CD14-positive monocyte (primary cell): ENCODE data around the gene HGFAC. TPM values are rescaled to one million over a fixed set of nuclear protein-coding genes. Genes with fewer than 3 reads are reported as not detected.

Experiments
- DNase-seq, 3 donors: peaks; one replicate each; pipeline ENCODE4 v3.0.0-alpha.2; 2011 to 2022
- H2AFZ ChIP-seq: 2 replicates; pipeline ENCODE4 v1.6.0; 2012; ENCODE audit warnings: mild to moderate bottlenecking, low read depth, low read length, inconsistent platforms; ENCODE audit not compliant: insufficient read depth, poor library complexity, severe bottlenecking
- H3K27ac ChIP-seq, 2 donors: 1 replicate in 1 of 2; 2 replicates in 1 of 2; pipeline ENCODE4 v1.5.1; 2012 to 2013; ENCODE audit warnings: low read length in 2 of 2, control low read depth in 1 of 2, inconsistent platforms in 1 of 2, low read depth in 1 of 2, mild to moderate bottlenecking in 1 of 2
- H3K27me3 ChIP-seq, 2 donors: one replicate each; pipeline versions ENCODE4 v1.6.0 to v1.6.1; 2011 to 2013; ENCODE audit warnings: low read length in 2 of 2; ENCODE audit not compliant: control insufficient read depth in 2 of 2, insufficient read depth in 2 of 2
- H3K36me3 ChIP-seq, 2 donors: replicated peaks in 1 of 2; 1 replicate in 1 of 2; 2 replicates in 1 of 2; pipeline versions ENCODE4 v1.5.1 to v1.6.1; 2012 to 2013; ENCODE audit warnings: low read length in 2 of 2, control low read depth in 1 of 2, inconsistent platforms in 1 of 2, mild to moderate bottlenecking in 1 of 2; ENCODE audit not compliant: insufficient read depth in 2 of 2, control insufficient read depth in 1 of 2
- H3K4me1 ChIP-seq, 2 donors: 1 replicate in 1 of 2; 2 replicates in 1 of 2; pipeline versions ENCODE4 v1.5.1 to v1.6.1; 2012 to 2013; ENCODE audit warnings: low read length in 2 of 2, control low read depth in 1 of 2, inconsistent platforms in 1 of 2, mild to moderate bottlenecking in 1 of 2, moderate library complexity in 1 of 2; ENCODE audit not compliant: insufficient read depth in 2 of 2, control insufficient read depth in 1 of 2
- H3K4me2 ChIP-seq: replicated peaks from 2 replicates; pipeline ENCODE3; 2012; ENCODE audit warnings: low read length, moderate library complexity, mild to moderate bottlenecking; ENCODE audit not compliant: poor library complexity, severe bottlenecking; ENCODE audit errors: extremely low read depth
- H3K4me3 ChIP-seq, 3 experiments: fragments of 200-600 bp in 1 of 3; sonication (generic) in 1 of 3; replicated peaks in 1 of 3; 1 replicate in 2 of 3; 2 replicates in 1 of 3; pipeline ENCODE4 v1.5.1; 2011 to 2013; ENCODE audit warnings: low read length in 3 of 3, mild to moderate bottlenecking in 3 of 3, control low read depth in 2 of 3, low read depth in 2 of 3, inconsistent platforms in 1 of 3, moderate library complexity in 1 of 3
- H3K79me2 ChIP-seq: 2 replicates; pipeline ENCODE4 v1.6.0; 2012; ENCODE audit warnings: mild to moderate bottlenecking, control low read depth, inconsistent platforms, low read length, moderate library complexity; ENCODE audit not compliant: insufficient read depth
- H3K9ac ChIP-seq: 2 replicates; pipeline ENCODE4 v1.6.0; 2017; ENCODE audit warnings: low read length, mild to moderate bottlenecking; ENCODE audit not compliant: insufficient read depth, poor library complexity, severe bottlenecking
- H3K9me3 ChIP-seq, 2 donors: replicated peaks in 1 of 2; 1 replicate in 1 of 2; 2 replicates in 1 of 2; pipeline versions ENCODE4 v1.5.1 to v1.6.1; 2012 to 2013; ENCODE audit warnings: low read length in 2 of 2, control low read depth in 1 of 2; ENCODE audit not compliant: control insufficient read depth in 1 of 2, insufficient read depth in 1 of 2
- H4K20me1 ChIP-seq: 2 replicates; pipeline ENCODE4 v1.6.0; 2012; ENCODE audit warnings: mild to moderate bottlenecking, low read length, control low read depth, moderate library complexity; ENCODE audit not compliant: insufficient read depth
- H3K27ac Mint-ChIP-seq, 7 donors: one replicate each; pipeline ENCODE4 v1.8.0; 2020; ENCODE audit warnings: mild to moderate bottlenecking in 7 of 7, mixed read lengths in 7 of 7, moderate library complexity in 6 of 7, inconsistent platforms in 2 of 7
- H3K27me3 Mint-ChIP-seq, 3 donors: one replicate each; pipeline ENCODE4 v1.8.0; 2021 to 2022; ENCODE audit warnings: low read depth in 3 of 3, mild to moderate bottlenecking in 3 of 3, mixed read lengths in 3 of 3, moderate library complexity in 3 of 3, inconsistent platforms in 1 of 3
- H3K36me3 Mint-ChIP-seq, 2 donors: one replicate each; pipeline ENCODE4 v1.8.0; 2020; ENCODE audit warnings: mixed read lengths in 2 of 2, inconsistent platforms in 1 of 2, mild to moderate bottlenecking in 1 of 2
- H3K4me1 Mint-ChIP-seq: one replicate; pipeline ENCODE4 v1.8.0; 2020; ENCODE audit warnings: mild to moderate bottlenecking, mixed read lengths
- H3K4me3 Mint-ChIP-seq, 2 donors: one replicate each; pipeline ENCODE4 v1.8.0; 2020; ENCODE audit warnings: mild to moderate bottlenecking in 2 of 2, mixed read lengths in 2 of 2, moderate library complexity in 1 of 2
- H3K9me3 Mint-ChIP-seq, 7 donors: one replicate each; pipeline ENCODE4 v1.8.0; 2020 to 2022; ENCODE audit warnings: mixed read lengths in 7 of 7, mild to moderate bottlenecking in 6 of 7, moderate library complexity in 6 of 7, inconsistent platforms in 2 of 7
- WGBS: methylation state at CpG from one replicate; pipeline ENCODE4 v1.1.5; 2013; ENCODE audit warnings: missing lambda C conversion rate; ENCODE audit not compliant: insufficient coverage; 5-methylcytosine and 5-hydroxymethylcytosine counted together
- intact Hi-C, 2 donors: fragments of 100-400 bp; cut with micrococcal nuclease; formaldehyde crosslinking; loops; one replicate each; pipeline versions ENCODE4 v1.15.0 to v1.15.1; 2023
- polyA plus RNA-seq, 3 donors: library from polyadenylated mRNA; depleted of rRNA in 1 of 3; unstranded in 2 of 3; stranded (reverse) in 1 of 3; fragments of 300-500 nt in 2 of 3; fragments of >200 nt in 1 of 3; fragmentation: Illumina TruSeq in 2 of 3; gene quantifications; 1 replicate in 2 of 3; 2 replicates in 1 of 3; pipeline ENCODE4 v1.2.3, GENCODE V29; 2012 to 2021
- TF ChIP-seq, protein P1 (sequence below): fragments of 200-600 bp; IDR thresholded peaks from one replicate; pipeline ENCODE4 v1.8.0; 2022; ENCODE audit warnings: antibody characterized with exemption, mild to moderate bottlenecking

Gene HGFAC
- polyA plus RNA-seq, 3 donors, result 0.17 TPM; not detected in 2

DNA sequence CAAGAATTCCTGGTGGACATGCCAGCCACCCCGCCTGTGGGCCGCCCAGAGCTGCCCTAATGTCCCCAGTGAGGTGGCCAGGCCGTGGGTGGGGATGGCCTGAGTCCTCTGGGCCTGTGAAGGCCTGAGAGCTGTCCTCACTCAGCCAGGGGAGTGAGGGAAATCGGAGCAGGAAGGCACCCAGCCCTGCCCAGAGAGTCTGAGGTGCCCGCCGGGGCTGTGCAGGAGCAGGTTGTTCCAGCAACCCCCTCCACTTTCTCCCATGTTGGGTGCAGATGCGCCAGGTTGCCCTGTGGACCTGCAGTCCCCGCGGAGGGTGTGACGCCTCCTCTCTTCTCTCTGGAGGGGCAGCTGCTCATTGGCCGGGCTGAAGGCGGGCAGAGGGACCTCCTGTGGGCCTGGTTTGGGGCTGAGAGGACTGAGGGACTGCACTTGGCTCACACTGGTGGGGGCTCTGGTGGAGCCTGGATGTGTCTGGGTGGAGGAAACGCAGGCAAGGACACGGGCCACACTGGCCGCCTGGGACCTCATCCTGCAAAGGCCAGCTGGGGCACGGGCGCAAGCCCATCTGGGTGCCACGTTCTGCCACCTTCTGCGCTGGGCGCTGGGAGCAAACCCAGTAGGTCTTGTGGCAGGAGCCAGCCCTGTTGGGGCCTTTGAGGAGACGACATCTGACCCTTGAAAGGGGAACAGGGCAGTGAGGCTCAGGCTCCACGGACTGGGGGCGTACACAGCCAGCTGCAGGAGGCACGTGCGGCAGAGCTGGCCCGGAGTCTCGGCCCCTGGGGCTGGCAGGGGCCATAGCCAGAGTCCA, 35.4 kb downstream of the HGFAC start:
- no peaks in the 10 kb centered on the region for H3K4me1 Mint-ChIP-seq
- TF ChIP-seq, protein P1, sequence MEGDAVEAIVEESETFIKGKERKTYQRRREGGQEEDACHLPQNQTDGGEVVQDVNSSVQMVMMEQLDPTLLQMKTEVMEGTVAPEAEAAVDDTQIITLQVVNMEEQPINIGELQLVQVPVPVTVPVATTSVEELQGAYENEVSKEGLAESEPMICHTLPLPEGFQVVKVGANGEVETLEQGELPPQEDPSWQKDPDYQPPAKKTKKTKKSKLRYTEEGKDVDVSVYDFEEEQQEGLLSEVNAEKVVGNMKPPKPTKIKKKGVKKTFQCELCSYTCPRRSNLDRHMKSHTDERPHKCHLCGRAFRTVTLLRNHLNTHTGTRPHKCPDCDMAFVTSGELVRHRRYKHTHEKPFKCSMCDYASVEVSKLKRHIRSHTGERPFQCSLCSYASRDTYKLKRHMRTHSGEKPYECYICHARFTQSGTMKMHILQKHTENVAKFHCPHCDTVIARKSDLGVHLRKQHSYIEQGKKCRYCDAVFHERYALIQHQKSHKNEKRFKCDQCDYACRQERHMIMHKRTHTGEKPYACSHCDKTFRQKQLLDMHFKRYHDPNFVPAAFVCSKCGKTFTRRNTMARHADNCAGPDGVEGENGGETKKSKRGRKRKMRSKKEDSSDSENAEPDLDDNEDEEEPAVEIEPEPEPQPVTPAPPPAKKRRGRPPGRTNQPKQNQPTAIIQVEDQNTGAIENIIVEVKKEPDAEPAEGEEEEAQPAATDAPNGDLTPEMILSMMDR, result no peak
- H3K27me3 Mint-ChIP-seq, result peaks cover 16 to 26% (median 16%) of the 10 kb centered on the region in 3 donors
- Histone ChIP-seq H4K20me1 (no peaks in the 10 kb centered on the region), H3K9me3 (no peaks in the 10 kb centered on the region), H3K36me3 (no peaks in the 10 kb centered on the region), H3K4me3 (no peak overlapping the region), H3K27me3 (peaks cover 0 to 12% of the 10 kb centered on the region in 2 donors), H3K79me2 (no peaks in the 10 kb centered on the region), H3K4me1 (no peaks in the 10 kb centered on the region), H2AFZ (no peak overlapping the region), H3K9ac (no peak overlapping the region), H3K27ac (no peak overlapping the region), H3K4me2 (no peak overlapping the region)
- no peak for DNase-seq
- H3K9me3 Mint-ChIP-seq, result peaks cover 0 to 2% (median 0%) of the 10 kb centered on the region in 7 donors
- 88% methylated on average over 18 of the region's 27 CpGs for WGBS
- no peak overlapping the region for H3K27ac Mint-ChIP-seq
- H3K4me3 Mint-ChIP-seq, result no peak overlapping the region
- intact Hi-C loops, result no loop called here
- no peaks in the 10 kb centered on the region for H3K36me3 Mint-ChIP-seq

DNA sequence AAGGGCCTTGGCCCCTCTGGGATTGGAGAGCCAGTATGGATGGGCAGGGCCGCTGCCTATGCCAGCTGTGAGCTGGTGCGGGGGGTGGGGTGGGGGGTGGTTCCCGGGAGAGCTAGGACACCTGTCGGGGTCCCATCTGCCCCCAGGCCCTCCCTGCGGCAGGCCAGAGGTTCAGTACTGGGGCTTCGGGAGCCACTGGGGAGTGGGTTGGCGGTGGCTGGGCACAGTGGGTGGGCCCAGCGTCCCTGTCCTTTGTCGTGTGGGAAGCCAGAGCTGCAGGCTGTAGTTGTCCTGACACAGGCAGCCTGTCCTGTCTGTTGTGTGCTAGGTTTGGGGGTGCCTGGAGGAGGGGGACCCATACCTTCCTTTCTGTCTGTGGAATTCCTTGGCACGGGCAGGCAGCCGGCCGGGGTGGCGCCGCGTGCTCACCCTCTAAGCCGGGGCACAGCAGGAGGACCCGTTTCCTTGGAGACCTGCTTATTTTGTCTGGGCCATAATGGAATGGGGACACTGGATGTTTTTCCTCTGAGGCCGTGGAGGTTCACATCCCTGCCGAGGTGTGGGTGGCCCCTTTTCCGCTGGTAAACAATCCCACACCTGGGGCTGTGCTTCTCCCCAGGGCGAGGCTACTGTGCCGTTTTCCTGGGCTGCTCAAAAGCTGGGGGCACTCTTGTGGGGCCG, 36.1 kb downstream of the HGFAC start:
- 92% methylated on average over 15 of the region's 23 CpGs for WGBS

More for the DNA sequence above, 36.1 kb downstream of the HGFAC start:
- no peaks in the 10 kb centered on the region for H3K79me2 ChIP-seq
- Mint-ChIP-seq H3K9me3 (peaks cover 0 to 2% (median 0%) of the 10 kb centered on the region in 7 donors), H3K27me3 (peaks cover 19 to 33% (median 22%) of the 10 kb centered on the region in 3 donors), H3K27ac (peak overlapping the region in 1 of 7 donors; percentile 57), H3K4me3 (no peak overlapping the region), H3K36me3 (no peaks in the 10 kb centered on the region), H3K4me1 (no peaks in the 10 kb centered on the region)
- no peak for DNase-seq
- TF ChIP-seq, protein P1, result no peak
- no peak overlapping the region for H3K4me2 ChIP-seq
- H3K27ac ChIP-seq, result no peak overlapping the region
- H3K9ac ChIP-seq, result no peak overlapping the region
- H3K36me3 ChIP-seq, result no peaks in the 10 kb centered on the region
- no peaks in the 10 kb centered on the region for H3K9me3 ChIP-seq
- no peaks in the 10 kb centered on the region for H3K4me1 ChIP-seq
- no peak overlapping the region for H3K4me3 ChIP-seq
- no peak overlapping the region for H2AFZ ChIP-seq
- peaks cover 0 to 14% of the 10 kb centered on the region in 2 donors for H3K27me3 ChIP-seq
- intact Hi-C loops, result no loop called here
- H4K20me1 ChIP-seq, result no peaks in the 10 kb centered on the region
